Keratinocyte (primary cell): ENCODE data around the gene GARRE1. TPM values are rescaled to one million over a fixed set of nuclear protein-coding genes. Genes with fewer than 3 reads are reported as not detected.
A peak's percentile ranks its signal among the peaks of the same experiment; 100 is the strongest.
"Not testable (repeated sequence)": the region's sequence is repeated elsewhere in the genome, so short reads cannot be mapped to it uniquely, and the experiment has no call there.

Experiments used
- DNase-seq: peaks from one replicate; pipeline ENCODE4 v3.0.0-alpha.2; 2011; ENCODE audit warnings: low read depth, missing footprints, low spot score
- FAIRE-seq: peaks from 2 replicates; lab custom pipeline; 2011; peaks lifted over from hg19 to GRCh38; lab: Jason Lieb, UNC
- H2AFZ ChIP-seq: 2 replicates; pipeline ENCODE4 v1.6.0; 2012; ENCODE audit warnings: low read length, control low read depth, inconsistent platforms; ENCODE audit not compliant: control insufficient read depth
- H3K27ac ChIP-seq: 2 replicates; pipeline ENCODE4 v1.5.1; 2011; ENCODE audit warnings: low read length; ENCODE audit not compliant: control insufficient read depth, insufficient read depth
- H3K27me3 ChIP-seq: 3 replicates; pipeline ENCODE4 v1.6.0; 2011; ENCODE audit warnings: low read length; ENCODE audit not compliant: control insufficient read depth, insufficient read depth; ENCODE audit errors: extremely low read depth
- H3K36me3 ChIP-seq, 2 experiments: 2 replicates in 1 of 2; 3 replicates in 1 of 2; pipeline ENCODE4 v1.5.1; 2011; ENCODE audit warnings: low read length in 2 of 2, mild to moderate bottlenecking in 1 of 2; ENCODE audit not compliant: control insufficient read depth in 2 of 2, insufficient read depth in 2 of 2; ENCODE audit errors: extremely low read depth in 1 of 2
- H3K4me1 ChIP-seq: 3 replicates; pipeline ENCODE4 v1.5.1; 2011; ENCODE audit warnings: low read length; ENCODE audit not compliant: control insufficient read depth, insufficient read depth; ENCODE audit errors: extremely low read depth
- H3K4me2 ChIP-seq: 3 replicates; pipeline ENCODE4 v1.6.0; 2011; ENCODE audit warnings: low read depth, low read length; ENCODE audit not compliant: control insufficient read depth, insufficient read depth; ENCODE audit errors: extremely low read depth
- H3K4me3 ChIP-seq, 3 experiments: fragments of 200-600 bp in 1 of 3; sonication (generic) in 1 of 3; 2 replicates in 2 of 3; 3 replicates in 1 of 3; pipeline ENCODE4 v1.5.1; 2011 to 2016; ENCODE audit warnings: low read length in 3 of 3, mild to moderate bottlenecking in 3 of 3, control low read depth in 2 of 3, inconsistent platforms in 1 of 3, low read depth in 1 of 3, mixed read lengths in 1 of 3, mixed run types in 1 of 3, moderate library complexity in 1 of 3; ENCODE audit not compliant: control insufficient read depth in 2 of 3, insufficient read depth in 2 of 3; ENCODE audit errors: extremely low read depth in 1 of 3
- H3K79me2 ChIP-seq: 2 replicates; pipeline ENCODE4 v1.6.0; 2012; ENCODE audit warnings: low read length; ENCODE audit not compliant: control insufficient read depth, insufficient read depth
- H3K9ac ChIP-seq: 3 replicates; pipeline ENCODE4 v1.6.0; 2011; ENCODE audit warnings: low read length; ENCODE audit not compliant: control insufficient read depth, insufficient read depth; ENCODE audit errors: extremely low read depth
- H3K9me1 ChIP-seq: 3 replicates; pipeline ENCODE4 v1.6.0; 2011; ENCODE audit warnings: low read length; ENCODE audit not compliant: control insufficient read depth, insufficient read depth; ENCODE audit errors: extremely low read depth
- H3K9me3 ChIP-seq: 2 replicates; pipeline ENCODE4 v1.5.1; 2012; ENCODE audit warnings: low read depth, low read length; ENCODE audit not compliant: control insufficient read depth
- H4K20me1 ChIP-seq: 3 replicates; pipeline ENCODE4 v1.6.0; 2011; ENCODE audit warnings: low read length; ENCODE audit not compliant: control insufficient read depth, insufficient read depth; ENCODE audit errors: extremely low read depth
- EZH2 ChIP-seq: IDR thresholded peaks from one replicate; pipeline ENCODE4 v1.6.1; 2012; ENCODE audit warnings: inconsistent platforms, mild to moderate bottlenecking, low read length, moderate library complexity
- dilution Hi-C: fragments of 300-500 bp; cut with MboI; formaldehyde crosslinking; loops from one replicate; pipeline ENCODE4 v1.7.0; 2020; ENCODE audit warnings: low sequenced_read_pairs; ENCODE audit not compliant: extremely low pct_ligation_motif_present
- polyA minus RNA-seq, 3 experiments: library from RNA; depleted of rRNA, polyadenylated mRNA; stranded (reverse); fragments of >200 nt; gene quantifications; 1 replicate in 1 of 3; 2 replicates in 1 of 3; 3 replicates in 1 of 3; pipeline ENCODE4 v1.2.3, GENCODE V29; 2011
- polyA plus RNA-seq, 5 experiments: library from polyadenylated mRNA; depleted of rRNA in 3 of 5; stranded (reverse) in 3 of 5; stranded (forward) in 1 of 5; unstranded in 1 of 5; fragments of >200 nt; gene quantifications; 1 replicate in 1 of 5; 2 replicates in 3 of 5; 3 replicates in 1 of 5; pipeline versions ENCODE4 v1.2.1 to v1.2.3, GENCODE V29; 2011 to 2012; ENCODE audit warnings: missing spikeins in 2 of 5, low read depth in 1 of 5, low replicate concordance in 1 of 5
- TF ChIP-seq, protein P1 (sequence below), 3 experiments: IDR thresholded peaks in 1 of 3; conservative IDR thresholded peaks in 1 of 3; optimal IDR thresholded peaks in 1 of 3; 2 replicates in 2 of 3; 3 replicates in 1 of 3; pipeline versions ENCODE3 to v1.5.1; 2011; ENCODE audit warnings: low read length in 3 of 3, mild to moderate bottlenecking in 3 of 3, moderate library complexity in 2 of 3, control low read depth in 1 of 3, inconsistent platforms in 1 of 3; ENCODE audit not compliant: insufficient read depth in 2 of 3; ENCODE audit errors: extremely low read depth in 1 of 3

Gene GARRE1, protein sequence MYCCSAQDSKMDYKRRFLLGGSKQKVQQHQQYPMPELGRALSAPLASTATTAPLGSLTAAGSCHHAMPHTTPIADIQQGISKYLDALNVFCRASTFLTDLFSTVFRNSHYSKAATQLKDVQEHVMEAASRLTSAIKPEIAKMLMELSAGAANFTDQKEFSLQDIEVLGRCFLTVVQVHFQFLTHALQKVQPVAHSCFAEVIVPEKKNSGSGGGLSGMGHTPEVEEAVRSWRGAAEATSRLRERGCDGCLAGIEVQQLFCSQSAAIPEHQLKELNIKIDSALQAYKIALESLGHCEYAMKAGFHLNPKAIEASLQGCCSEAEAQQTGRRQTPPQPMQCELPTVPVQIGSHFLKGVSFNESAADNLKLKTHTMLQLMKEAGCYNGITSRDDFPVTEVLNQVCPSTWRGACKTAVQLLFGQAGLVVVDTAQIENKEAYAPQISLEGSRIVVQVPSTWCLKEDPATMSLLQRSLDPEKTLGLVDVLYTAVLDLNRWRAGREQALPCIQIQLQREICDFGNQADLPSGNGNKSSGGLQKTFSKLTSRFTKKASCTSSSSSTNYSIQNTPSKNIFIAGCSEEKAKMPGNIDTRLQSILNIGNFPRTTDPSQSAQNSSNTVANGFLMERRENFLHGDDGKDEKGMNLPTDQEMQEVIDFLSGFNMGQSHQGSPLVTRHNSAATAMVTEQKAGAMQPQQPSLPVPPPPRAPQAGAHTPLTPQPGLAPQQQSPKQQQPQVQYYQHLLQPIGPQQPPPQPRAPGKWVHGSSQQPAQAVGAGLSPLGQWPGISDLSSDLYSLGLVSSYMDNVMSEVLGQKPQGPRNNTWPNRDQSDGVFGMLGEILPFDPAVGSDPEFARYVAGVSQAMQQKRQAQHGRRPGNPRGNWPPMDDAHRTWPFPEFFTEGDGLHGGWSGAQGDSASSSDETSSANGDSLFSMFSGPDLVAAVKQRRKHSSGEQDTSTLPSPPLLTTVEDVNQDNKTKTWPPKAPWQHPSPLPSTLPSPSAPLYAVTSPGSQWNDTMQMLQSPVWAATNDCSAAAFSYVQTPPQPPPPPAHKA (N-terminal part only)
- polyA plus RNA-seq (4.9 to 5.7 TPM (median 5.1 TPM) in 3 replicates), polyA minus RNA-seq (7.6 to 8.4 TPM (median 8.1 TPM) in 3 replicates)
- polyA plus RNA-seq (2011; ENCODE audit: low read depth), result 7.6 TPM
- polyA plus RNA-seq (2011; cell fraction: cytosol; rRNA removed), result 3.5 and 4.5 TPM in 2 replicates
- 12.5 and 12.8 TPM in 2 replicates for polyA plus RNA-seq (2011; cell fraction: nucleus; rRNA removed)
- 5.4 and 9.7 TPM in 2 replicates for polyA plus RNA-seq (2012; ENCODE audit: low replicate concordance)
- polyA minus RNA-seq (2011; cell fraction: cytosol; rRNA and poly(A)+ RNA removed), result 5.4 TPM
- polyA minus RNA-seq (2011; cell fraction: nucleus; rRNA and poly(A)+ RNA removed), result 11.6 and 15.8 TPM in 2 replicates

DNA sequence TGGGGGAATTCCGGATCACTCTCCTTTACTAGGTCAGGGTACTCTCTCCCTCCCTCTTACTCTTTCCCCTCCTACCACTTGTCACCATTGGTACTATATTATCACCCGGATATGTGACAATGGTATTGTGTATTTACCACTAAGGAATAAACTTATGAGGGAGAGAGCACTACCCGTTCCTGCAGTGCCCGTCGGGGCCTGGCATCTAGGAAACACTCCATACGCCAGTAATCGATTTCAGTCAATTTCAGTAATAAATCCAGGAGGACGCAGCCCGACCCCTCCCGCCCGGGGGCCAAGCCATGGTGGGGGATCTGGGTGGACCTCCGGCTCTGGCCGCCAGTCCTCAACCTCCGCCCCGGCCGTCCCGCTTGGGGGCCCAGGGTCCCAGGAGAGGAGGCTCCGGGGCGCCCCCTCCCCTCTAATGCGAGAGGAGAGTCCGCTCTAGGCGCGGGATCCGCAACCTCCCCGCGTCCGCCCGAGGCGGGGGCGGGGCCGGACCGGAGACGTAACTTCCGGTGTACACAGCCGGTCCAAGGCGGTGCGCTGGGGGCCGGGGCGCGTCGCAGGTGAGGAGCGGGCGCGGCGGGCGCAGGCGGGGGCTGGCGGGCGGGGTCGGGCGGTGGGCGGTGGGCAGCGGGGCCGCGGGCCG lies at the start of gene GARRE1:
Gene GARRE1 (plus strand): TSS at position 509 of the 652 bp plus-strand sequence. CDS start 45,920 bp downstream, outside the sequence.
- Histone ChIP-seq H3K9me1 (no peaks in the 10 kb centered on the region), H3K9ac (peak within 1 kb of the TSS; percentile 78), H4K20me1 (no peaks in the 10 kb centered on the region), H3K9me3 (no peaks in the 10 kb centered on the region), H2AFZ (peak within 1 kb of the TSS; percentile 91), H3K27ac (peak within 1 kb of the TSS; percentile 63), H3K36me3 (no peaks in the 10 kb centered on the region), H3K4me1 (peaks cover 3% of the 10 kb centered on the region), H3K79me2 (peaks cover 20% of the 10 kb centered on the region), H3K4me2 (peak within 1 kb of the TSS; percentile 87), H3K27me3 (no peaks in the 10 kb centered on the region), H3K4me3 (peak within 1 kb of the TSS; percentile 66 to 90 (median 81))
- dilution Hi-C loops, result no loop called here
- DNase-seq, result no peak
- TF ChIP-seq EZH2, result no peak
- TF ChIP-seq, protein P1, sequence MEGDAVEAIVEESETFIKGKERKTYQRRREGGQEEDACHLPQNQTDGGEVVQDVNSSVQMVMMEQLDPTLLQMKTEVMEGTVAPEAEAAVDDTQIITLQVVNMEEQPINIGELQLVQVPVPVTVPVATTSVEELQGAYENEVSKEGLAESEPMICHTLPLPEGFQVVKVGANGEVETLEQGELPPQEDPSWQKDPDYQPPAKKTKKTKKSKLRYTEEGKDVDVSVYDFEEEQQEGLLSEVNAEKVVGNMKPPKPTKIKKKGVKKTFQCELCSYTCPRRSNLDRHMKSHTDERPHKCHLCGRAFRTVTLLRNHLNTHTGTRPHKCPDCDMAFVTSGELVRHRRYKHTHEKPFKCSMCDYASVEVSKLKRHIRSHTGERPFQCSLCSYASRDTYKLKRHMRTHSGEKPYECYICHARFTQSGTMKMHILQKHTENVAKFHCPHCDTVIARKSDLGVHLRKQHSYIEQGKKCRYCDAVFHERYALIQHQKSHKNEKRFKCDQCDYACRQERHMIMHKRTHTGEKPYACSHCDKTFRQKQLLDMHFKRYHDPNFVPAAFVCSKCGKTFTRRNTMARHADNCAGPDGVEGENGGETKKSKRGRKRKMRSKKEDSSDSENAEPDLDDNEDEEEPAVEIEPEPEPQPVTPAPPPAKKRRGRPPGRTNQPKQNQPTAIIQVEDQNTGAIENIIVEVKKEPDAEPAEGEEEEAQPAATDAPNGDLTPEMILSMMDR (optimal IDR thresholded peaks at IDR 0.05 in 1 of 3, IDR thresholded peaks at IDR 0.05 in 1 of 3, conservative IDR thresholded peaks at IDR 0.05 in 1 of 3; ENCODE audit: extremely low read depth in 1 of 3, insufficient read depth in 2 of 3, low read length in 3 of 3), result no peak
- FAIRE-seq, result no peak

DNA sequence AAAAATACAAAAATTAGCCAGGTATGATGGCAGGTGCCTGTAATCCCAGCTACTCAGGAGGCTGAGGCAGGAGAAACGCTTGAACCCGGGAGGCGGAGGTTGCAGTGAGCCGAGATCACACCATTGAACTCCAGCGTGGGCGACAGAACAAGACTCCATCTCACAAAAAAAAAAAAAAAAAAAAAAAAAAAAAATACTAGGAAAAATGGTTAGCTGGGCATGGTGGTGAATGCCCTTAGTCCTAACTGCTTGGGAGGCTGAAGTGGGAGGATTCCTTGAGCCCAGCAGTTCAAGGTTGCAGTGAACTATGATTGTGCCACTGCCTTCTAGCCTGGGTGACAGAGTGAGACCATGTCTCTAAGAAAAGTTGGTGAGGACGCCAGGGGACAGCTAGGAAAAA lies 49.0 kb upstream of the GARRE1 start:
- dilution Hi-C loops, result not testable (repeated sequence)

More for the DNA sequence above, 49.0 kb upstream of the GARRE1 start:
- H3K4me3 ChIP-seq, FAIRE-seq, H4K20me1 ChIP-seq, H3K79me2 ChIP-seq, H3K4me1 ChIP-seq, H3K27ac ChIP-seq, H2AFZ ChIP-seq, H3K4me2 ChIP-seq, H3K27me3 ChIP-seq, H3K9me3 ChIP-seq, H3K9me1 ChIP-seq, DNase-seq, H3K9ac ChIP-seq: not testable (repeated sequence)
- peaks cover 14 to 21% of the 10 kb centered on the region in 2 experiments for H3K36me3 ChIP-seq
